Dendritic cell treated with granulocyte-macrophage colony-stimulating factor and Interleukin-4, amounts not matched to agents 40 ng/mL and 50 ng/mL, for 4 days (primary cell): Measurements from ENCODE around the gene CCDC9.

Source experiments
- H3K27ac Mint-ChIP-seq: one replicate; pipeline ENCODE4 v1.8.0; 2022; ENCODE audit warnings: mild to moderate bottlenecking, mixed read lengths
- H3K27me3 Mint-ChIP-seq: one replicate; pipeline ENCODE4 v1.8.0; 2022; ENCODE audit warnings: mild to moderate bottlenecking, mixed read lengths
- H3K36me3 Mint-ChIP-seq: one replicate; pipeline ENCODE4 v1.8.0; 2022; ENCODE audit warnings: low read depth, mixed read lengths
- H3K4me1 Mint-ChIP-seq: one replicate; pipeline ENCODE4 v1.8.0; 2022; ENCODE audit warnings: low read depth, mixed read lengths
- H3K4me3 Mint-ChIP-seq: one replicate; pipeline ENCODE4 v1.8.0; 2022; ENCODE audit warnings: mild to moderate bottlenecking, moderate library complexity, mixed read lengths
- H3K9me3 Mint-ChIP-seq: one replicate; pipeline ENCODE4 v1.8.0; 2022; ENCODE audit warnings: mixed read lengths
- intact Hi-C: fragments of 100-400 bp; cut with micrococcal nuclease; formaldehyde crosslinking; loops from one replicate; pipeline ENCODE4 v1.15.0; 2022

CCDC9 gene

DNA sequence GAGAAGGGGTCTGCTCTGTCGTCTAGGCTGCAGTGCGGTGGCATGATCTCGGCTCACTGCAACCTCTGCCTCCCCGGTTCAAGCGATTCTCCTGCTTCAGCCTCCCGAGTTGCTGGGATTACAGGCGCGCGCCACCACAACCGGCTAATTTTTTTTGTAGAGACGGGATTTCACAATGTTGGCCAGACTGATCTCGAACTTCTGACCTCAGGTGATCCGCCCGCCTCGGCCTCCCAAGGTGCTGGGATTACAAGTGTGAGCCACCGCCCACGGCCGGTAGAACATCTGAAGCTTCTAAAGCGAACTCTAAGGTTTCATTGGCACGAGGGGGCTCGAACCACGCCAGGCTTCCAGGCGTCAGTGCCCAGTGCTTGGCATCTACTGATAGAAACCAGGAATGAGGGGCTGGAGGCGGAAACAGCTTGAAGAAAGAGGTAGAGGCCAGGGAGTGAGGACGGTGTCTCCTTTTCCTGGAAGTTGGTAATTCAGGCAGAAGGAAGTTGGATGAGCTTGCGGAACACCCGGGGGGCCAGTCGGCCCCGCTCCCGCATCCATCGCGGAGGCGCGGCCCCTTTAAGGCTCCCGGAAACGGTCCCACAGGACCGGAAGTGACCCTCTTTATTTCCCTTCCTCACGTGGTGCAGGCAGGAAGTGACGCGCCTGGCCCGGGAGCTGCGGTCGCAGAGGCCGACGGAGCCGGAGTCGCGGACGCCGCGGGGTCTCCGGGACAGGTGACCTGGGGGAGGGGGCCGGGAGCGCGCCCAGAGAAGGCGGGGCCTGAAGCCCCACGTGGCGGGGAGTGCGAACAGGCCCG is at the start of gene CCDC9:
TSS of gene CCDC9 (plus strand) at position 647 of the 814 bp plus-strand sequence. CDS start 1,876 bp downstream, outside the sequence.
- Mint-ChIP-seq H3K4me1 (peaks cover 40% of the 10 kb centered on the region), H3K27ac (peak within 1 kb of the TSS; percentile 97), H3K4me3 (peak within 1 kb of the TSS; percentile 87), H3K36me3 (peaks cover 46% of the 10 kb centered on the region), H3K9me3 (no peaks in the 10 kb centered on the region), H3K27me3 (peaks cover 7% of the 10 kb centered on the region)
- intact Hi-C loops, result loop anchor here (1.0 kb wide), 2 partner anchors 12 to 29 kb away; no protein-coding TSS in a partner anchor

DNA sequence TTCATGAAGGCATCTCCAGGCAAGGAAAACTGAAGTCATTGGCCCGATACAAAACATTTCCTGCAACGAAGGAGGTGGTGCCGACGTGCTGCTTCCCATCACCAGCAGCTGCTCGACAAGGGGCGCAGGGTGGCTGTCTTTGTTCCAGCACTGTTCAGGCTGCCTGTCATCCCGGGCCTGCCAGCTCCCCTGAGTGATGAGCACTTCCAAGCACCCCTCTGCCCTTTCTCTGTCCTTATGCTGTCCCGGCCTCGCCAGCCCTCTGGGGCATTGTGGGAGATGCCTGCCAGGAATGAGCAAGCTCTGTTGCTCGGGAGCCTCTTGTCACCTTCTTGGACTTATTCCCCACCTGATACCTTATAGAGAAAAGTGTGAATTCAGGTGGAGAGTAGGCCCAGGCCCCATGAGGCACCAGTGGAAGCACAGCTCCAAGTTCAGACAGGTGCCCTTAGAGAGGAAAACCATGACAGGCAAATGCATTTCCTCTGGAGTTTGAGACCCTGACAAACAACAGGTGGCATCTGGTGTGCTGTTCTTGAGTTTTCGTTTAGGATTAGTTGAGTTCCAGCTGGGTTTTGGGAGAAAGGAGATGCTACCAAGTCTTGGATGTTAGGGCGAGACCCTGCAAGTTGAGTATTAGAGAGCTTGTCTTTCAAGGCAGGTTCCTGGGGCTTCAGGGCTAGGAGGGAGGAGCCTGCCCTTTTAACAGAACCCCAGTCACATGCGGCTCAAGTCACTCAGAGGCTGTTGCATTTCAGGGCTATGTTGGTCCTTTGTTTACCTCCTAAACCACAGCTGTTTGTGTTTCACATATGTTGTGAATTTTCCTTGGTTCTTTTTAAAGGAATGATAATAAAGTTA is 46.8 kb upstream of the CCDC9 start:
- H3K36me3 Mint-ChIP-seq, result peaks cover 65% of the 10 kb centered on the region
- H3K9me3 Mint-ChIP-seq, result no peaks in the 10 kb centered on the region
- H3K27ac Mint-ChIP-seq, result no peak overlapping the region
- intact Hi-C loops, result loop anchor here (1.0 to 2.0 kb wide), 2 partner anchors 35 to 61 kb away; no protein-coding TSS in a partner anchor
- H3K4me1 Mint-ChIP-seq, result peaks cover 10% of the 10 kb centered on the region
- H3K4me3 Mint-ChIP-seq, result no peak overlapping the region
- no peaks in the 10 kb centered on the region for H3K27me3 Mint-ChIP-seq

DNA sequence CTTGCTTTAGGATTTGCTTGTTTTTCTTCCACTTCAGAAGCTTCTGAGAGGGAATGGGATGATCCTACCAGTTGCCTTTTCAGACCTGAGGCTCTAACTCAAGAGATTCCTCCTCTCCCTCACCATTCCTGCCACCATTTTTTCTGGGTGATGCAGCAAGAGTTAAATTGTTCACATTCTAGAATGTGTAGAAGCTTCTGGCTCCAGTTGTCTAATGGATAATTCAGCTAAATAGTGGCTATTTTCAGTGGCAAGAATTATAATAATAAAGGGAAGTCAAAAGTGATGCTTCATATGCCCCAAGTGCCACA is 46.2 kb upstream of the CCDC9 start:
- Mint-ChIP-seq H3K27ac (peak overlapping the region; percentile 62), H3K27me3 (no peaks in the 10 kb centered on the region)
- intact Hi-C loops, result loop anchor here (1.0 to 2.0 kb wide), 2 partner anchors 34 to 61 kb away; no protein-coding TSS in a partner anchor

DNA sequence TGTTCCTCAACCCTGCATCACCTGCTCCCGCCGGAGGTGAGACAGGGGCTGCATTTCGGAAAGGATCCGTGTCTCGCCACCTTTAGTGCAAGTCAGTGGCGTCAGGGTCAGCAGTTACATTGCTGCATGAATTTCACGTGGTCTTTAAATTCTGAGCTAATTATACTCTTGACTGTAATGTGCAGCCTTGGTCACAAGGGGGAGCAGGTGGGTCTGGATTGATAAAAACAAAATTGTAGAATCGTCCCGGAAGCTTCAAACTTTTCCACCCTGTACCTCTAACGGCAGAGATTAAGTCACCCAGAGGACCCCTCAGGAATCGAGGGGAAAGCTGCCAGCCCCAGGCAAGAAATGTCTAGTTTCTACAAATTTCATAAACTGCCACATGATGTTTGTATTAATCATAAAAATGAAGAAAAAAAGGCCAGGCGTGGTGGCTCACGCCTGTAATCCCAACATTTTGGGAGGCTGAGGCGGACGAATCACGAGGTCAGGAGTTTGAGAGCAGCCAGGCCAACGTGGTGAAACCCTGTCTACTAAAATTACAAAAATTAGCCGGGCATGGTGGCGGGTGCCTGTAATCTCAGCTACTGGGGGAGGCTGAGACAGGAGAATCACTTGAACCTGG is 45.5 kb upstream of the CCDC9 start:
- peaks cover 10% of the 10 kb centered on the region for H3K4me1 Mint-ChIP-seq
- H3K27ac Mint-ChIP-seq, result peak overlapping the region; percentile 62
- H3K27me3 Mint-ChIP-seq, result no peaks in the 10 kb centered on the region
- no peaks in the 10 kb centered on the region for H3K9me3 Mint-ChIP-seq
- no peak overlapping the region for H3K4me3 Mint-ChIP-seq
- peaks cover 53% of the 10 kb centered on the region for H3K36me3 Mint-ChIP-seq
- intact Hi-C loops, result loop anchor here (1.0 to 2.0 kb wide), 2 partner anchors 33 to 62 kb away; no protein-coding TSS in a partner anchor

More for the DNA sequence above, 46.2 kb upstream of the CCDC9 start:
- Mint-ChIP-seq H3K36me3 (peaks cover 59% of the 10 kb centered on the region), H3K4me1 (peaks cover 10% of the 10 kb centered on the region), H3K9me3 (no peaks in the 10 kb centered on the region), H3K4me3 (no peak overlapping the region)

DNA sequence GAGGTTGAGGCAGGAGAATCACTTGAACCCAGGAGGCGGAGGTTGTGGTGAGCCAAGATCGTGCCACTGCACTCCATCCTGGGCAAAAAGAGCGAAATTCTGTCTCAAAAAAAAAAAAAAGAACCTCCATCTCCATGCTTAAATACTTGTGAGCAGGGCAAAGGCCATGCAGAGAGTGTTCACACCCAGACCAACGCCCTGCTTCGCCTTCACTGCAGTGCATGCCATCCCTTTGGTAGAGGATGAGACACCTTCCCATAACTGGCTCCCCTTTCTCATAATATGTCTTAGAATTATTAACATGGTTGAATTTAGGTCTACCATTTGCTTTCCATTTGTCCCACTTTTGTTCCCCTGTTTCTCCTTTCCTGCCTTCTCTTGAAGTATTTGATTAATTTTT is 40.7 kb upstream of the CCDC9 start:
- peaks cover 6% of the 10 kb centered on the region for H3K4me1 Mint-ChIP-seq
- H3K27me3 Mint-ChIP-seq, result peaks cover 3% of the 10 kb centered on the region
- intact Hi-C loops, result no loop called here
- no peak overlapping the region for H3K4me3 Mint-ChIP-seq
- H3K27ac Mint-ChIP-seq, result no peak overlapping the region
- no peaks in the 10 kb centered on the region for H3K9me3 Mint-ChIP-seq
- H3K36me3 Mint-ChIP-seq, result peaks cover 14% of the 10 kb centered on the region

DNA sequence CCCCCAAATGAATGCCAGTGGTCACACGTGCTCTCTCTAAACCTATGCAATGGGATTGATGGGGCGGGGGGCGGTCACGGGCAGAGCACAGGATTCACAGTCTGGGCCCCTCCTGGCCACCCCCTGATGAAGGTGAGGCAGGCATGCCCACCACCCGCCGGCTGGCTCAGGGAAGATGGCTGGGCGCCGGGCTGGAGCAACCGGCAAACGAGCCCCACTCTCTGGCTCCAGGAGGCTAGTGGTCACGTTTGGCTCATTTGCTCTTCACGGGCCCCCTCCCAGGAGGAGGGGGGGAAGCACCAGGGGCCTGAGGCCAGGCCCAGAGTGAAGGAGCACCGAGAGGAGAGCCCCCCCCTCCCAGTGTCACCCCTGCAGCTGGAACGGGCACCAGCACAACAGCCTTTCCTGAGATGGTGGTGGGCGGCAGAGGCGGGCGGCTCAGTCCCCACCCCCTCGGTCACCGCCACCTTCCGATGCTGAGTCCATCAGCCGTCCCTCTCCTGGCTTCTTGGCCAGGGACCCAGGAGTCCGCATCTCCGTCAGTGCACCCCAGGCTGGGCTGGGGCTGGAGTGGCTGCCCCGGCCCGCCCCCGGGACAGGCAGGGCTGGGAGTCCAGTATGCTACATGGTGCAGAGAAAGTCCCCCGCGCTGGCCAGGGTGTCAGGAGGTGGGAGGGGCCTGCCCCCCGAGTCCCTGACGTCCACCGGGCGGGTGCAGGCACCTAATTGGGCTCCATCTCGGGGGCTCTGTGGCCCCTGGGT is 35.1 kb upstream of the CCDC9 start:
- Mint-ChIP-seq H3K27me3 (peaks cover 3% of the 10 kb centered on the region), H3K9me3 (no peaks in the 10 kb centered on the region), H3K36me3 (peaks cover 40% of the 10 kb centered on the region), H3K27ac (peak overlapping the region; percentile 34), H3K4me1 (peaks cover 10% of the 10 kb centered on the region), H3K4me3 (no peak overlapping the region)
- intact Hi-C loops, result no loop called here

DNA sequence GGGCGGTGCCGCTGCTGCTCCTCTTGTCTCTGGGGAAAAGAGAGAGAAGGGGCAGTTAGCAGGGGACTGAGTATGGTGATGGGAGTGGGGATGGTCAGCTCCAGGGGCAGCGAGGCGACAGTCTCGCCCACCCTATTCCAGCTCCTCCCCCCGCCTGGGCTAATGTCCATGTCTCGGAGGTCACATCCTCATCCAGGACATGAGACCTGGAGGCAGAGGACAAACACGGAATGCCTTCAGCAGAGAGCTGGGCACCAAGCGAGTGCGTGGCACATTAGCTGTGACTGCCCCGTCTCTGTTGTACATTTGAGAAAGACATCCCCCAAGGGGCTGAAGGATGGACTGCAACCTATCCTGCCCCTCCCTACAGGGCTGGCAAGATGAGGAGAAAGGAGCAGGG is 34.4 kb upstream of the CCDC9 start:
- intact Hi-C loops, result no loop called here
- Mint-ChIP-seq H3K27me3 (no peaks in the 10 kb centered on the region), H3K36me3 (peaks cover 43% of the 10 kb centered on the region), H3K4me3 (no peak overlapping the region), H3K27ac (no peak overlapping the region), H3K4me1 (peaks cover 13% of the 10 kb centered on the region), H3K9me3 (no peaks in the 10 kb centered on the region)

DNA sequence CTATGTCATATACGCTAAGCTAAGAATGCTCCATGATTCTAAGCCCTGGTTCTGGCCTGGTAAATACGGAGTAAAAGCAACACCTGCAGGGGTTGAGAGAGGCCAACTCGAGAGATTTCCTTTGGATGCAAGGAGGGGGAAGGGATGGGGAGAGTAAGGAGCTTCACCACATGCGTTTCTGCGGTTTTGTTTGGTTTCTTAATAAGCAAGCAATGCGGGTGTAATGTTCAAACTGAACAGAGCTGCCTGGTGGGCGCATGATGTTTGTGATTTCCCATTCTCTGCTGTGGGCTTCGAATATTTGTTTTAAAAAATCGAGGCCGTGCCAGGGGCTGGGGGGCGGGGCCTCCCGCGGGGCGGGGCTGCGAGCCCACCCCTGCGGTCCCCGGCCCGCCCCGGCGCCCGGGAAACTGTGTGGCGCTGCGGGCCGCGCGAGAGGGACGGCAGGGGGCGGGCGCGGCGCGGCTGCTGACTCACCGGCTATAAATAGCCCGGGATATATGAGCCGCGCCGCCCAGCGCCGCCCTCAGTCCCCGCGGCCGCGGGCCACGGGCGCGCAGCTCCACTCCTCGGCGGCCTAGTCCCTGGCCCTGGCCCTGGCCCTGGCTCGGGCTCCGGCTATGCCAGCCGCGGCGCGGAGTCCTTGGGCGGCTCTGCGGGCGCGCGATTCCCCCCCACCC is 30.4 kb upstream of the CCDC9 start:
- Mint-ChIP-seq H3K27me3 (no peaks in the 10 kb centered on the region), H3K36me3 (peaks cover 35% of the 10 kb centered on the region), H3K4me1 (peaks cover 17% of the 10 kb centered on the region), H3K4me3 (peak overlapping the region; percentile 21), H3K9me3 (no peaks in the 10 kb centered on the region), H3K27ac (no peak overlapping the region)
- intact Hi-C loops, result no loop called here

DNA sequence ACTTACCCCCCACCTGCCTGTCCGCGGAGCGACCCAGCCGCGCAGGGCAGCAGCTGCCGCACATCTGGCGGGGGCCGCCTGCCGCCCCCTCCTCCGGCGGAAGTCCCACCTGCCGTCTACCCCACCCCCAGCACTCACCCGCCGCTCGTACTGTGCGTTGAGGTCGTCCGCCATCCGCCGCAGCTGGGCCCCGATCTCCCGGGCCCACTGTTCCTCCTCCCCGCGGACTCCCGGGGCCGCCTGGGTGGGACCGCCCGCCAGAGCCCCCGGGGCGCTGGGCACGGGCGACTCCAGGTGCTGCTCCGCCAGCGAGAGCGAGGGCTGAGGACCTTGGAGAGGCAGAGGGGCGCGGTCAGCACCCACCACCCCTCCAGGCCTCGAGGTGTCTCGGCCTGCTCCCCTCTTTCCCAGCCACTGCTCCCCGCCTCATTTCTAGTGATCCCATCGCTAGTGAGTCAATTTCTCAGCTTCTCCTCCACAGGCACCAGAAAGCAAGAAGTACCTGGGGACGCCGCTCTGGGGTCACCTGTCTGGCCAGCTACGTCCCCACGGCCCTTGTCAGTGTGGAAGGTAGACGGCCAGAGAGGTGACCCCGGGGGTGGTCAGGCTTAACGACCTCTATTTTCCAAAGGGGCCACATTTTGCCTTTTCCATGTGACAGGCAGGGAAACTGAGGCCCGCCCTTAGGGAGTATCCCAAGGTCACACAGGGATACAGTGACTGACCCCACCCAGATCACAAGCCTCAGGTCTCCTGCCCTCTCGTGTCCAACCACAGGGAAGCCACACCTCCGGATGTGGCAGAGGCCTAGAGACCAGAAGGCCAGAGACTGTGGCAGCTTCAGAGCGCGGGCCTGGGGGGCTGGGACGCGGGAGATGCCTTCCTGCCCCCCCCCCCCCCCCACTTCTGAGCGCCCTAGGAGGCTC is 29.6 kb upstream of the CCDC9 start:
- Mint-ChIP-seq H3K36me3 (peaks cover 27% of the 10 kb centered on the region), H3K27me3 (peaks cover 2% of the 10 kb centered on the region), H3K9me3 (no peaks in the 10 kb centered on the region), H3K27ac (no peak overlapping the region), H3K4me3 (no peak overlapping the region), H3K4me1 (peaks cover 22% of the 10 kb centered on the region)
- intact Hi-C loops, result loop anchor here (1.0 kb wide), 1 partner anchor 30 kb away; the partner anchor contains the start of gene CCDC9

DNA sequence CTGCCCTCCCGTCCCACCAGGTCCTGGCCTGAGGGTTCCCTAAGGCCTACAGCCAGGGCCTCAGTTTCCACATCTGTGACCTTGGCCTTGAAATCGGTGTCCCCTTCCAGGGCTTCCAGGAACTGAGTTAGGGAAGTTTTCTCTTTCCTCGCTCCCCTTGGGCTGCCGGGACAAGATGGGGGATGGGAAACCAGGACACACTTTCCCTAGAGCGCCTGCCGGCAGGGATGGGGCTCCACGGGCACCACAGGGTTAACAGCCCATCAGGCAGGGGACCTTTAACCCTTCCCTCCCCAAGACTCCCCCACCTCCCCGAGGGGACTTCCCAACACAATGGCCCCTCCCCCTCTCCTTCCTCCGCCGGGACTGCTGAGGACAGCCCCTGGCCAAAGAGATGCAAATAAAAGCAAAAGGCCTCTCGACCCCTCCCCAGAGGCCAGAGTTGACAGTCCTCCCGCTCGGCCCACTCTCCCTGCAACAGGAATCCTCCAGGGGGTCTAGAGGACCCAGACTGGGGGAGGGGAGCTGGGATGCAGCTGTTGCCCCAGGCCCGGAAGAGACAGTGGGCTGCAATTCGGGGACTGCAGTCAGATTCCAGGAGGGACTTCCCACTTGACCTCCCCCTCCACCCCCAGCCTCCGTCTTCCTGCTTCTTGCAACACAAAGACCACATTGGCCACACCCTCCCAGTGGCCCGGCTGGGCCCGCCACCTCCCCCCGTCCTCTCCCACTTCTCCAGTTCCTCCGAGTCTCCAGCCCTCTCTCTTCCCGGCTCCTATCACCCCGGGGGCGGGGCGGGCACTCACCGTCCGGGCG is 28.8 kb upstream of the CCDC9 start:
- Mint-ChIP-seq H3K9me3 (no peaks in the 10 kb centered on the region), H3K36me3 (peaks cover 18% of the 10 kb centered on the region), H3K4me1 (peaks cover 30% of the 10 kb centered on the region), H3K27ac (no peak overlapping the region), H3K4me3 (no peak overlapping the region), H3K27me3 (peaks cover 6% of the 10 kb centered on the region)
- intact Hi-C loops, result loop anchor here (1.0 kb wide), 2 partner anchors 17 to 29 kb away; partner anchors contain the start of gene CCDC9

DNA sequence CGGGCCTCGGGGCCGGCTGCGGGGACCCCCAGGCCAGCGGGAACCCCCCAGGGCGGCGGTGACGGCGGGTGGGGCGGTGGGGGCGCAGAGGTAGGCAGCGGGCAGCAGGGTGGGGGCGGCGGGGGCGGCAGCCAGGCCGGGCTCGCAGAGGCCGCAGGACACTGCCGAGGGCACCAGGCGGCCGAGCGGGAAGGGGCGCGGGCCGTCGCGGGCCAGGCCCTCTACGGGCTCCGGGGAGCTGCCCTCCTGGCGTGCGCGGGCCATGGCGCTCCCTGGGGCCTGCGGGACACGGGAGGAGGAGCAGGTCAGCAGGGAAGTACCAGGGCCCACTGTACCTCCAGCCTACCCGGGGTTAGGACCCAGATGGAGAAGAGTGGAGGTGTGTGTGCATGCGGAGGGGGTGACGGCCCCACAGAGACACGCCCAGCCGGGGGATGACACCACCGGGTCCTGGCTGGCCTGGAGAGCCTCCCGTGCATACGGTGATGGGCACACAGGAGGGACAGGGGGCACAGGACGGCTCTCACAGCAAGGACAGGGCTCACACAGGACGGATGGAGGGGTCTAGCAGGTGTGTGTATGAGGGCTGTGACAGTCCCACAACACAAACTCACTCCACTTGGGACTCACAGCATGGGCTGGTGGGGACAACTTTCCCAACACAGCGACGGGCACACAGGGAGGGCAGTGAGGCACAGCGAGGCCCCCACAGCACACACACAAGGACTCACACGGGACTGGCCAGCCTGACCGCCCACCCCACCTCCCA is 28.0 kb upstream of the CCDC9 start:
- Mint-ChIP-seq H3K27ac (no peak overlapping the region), H3K36me3 (peaks cover 11% of the 10 kb centered on the region), H3K27me3 (peaks cover 11% of the 10 kb centered on the region), H3K4me3 (no peak overlapping the region), H3K4me1 (peaks cover 36% of the 10 kb centered on the region), H3K9me3 (no peaks in the 10 kb centered on the region)
- intact Hi-C loops, result loop anchor here (1.0 kb wide), 1 partner anchor 16 kb away; no protein-coding TSS in a partner anchor
